GM12874 (cell line): ENCODE data around the gene TFB1M.
A peak's percentile ranks its signal among the peaks of the same experiment; 100 is the strongest.

Experiments used
- CTCF ChIP-seq: IDR thresholded peaks from 2 replicates; pipeline ENCODE4 v1.5.1; 2011; ENCODE audit warnings: low read depth, mild to moderate bottlenecking, control low read depth, low read length, moderate library complexity; ENCODE audit not compliant: insufficient read depth

TFB1M gene

GRCh38 chr6:155271145-155271544, 43.1 kb downstream of the TFB1M start:
- TF ChIP-seq CTCF = no peak

GRCh38 chr6:155270561-155271091, 43.7 kb downstream of the TFB1M start:
- TF ChIP-seq CTCF = no peak

- no peak for TF ChIP-seq CTCF
Measured at GRCh38 chr6:155269765-155270164, 44.5 kb downstream of the TFB1M start.

- TF ChIP-seq CTCF = peak; percentile 48; the same call in 1 of the 2 replicates
Measured at GRCh38 chr6:155268088-155268867, 46.0 kb downstream of the TFB1M start.

GRCh38 chr6:155267411-155267810, 46.9 kb downstream of the TFB1M start:
- TF ChIP-seq CTCF = no peak

- no peak for TF ChIP-seq CTCF
Measured at GRCh38 chr6:155265843-155266535, 48.3 kb downstream of the TFB1M start.

- TF ChIP-seq CTCF = no peak
Measured at GRCh38 chr6:155264693-155265320, 49.5 kb downstream of the TFB1M start.
